Ascending aorta (tissue), 2 donors: Measurements from ENCODE around the gene KIAA0040. TPM values are rescaled to one million over a fixed set of nuclear protein-coding genes. Genes with fewer than 3 reads are reported as not detected.

Experiments used
- DNase-seq, 2 donors: peaks; one replicate each; pipeline ENCODE4 v3.0.0-alpha.2; 2019; ENCODE audit warnings: low spot score in 2 of 2
- H3K27ac ChIP-seq, 2 donors: fragments of 200-600 bp; sonication (generic); one replicate each; pipeline ENCODE4 v1.5.1; 2016 to 2017; ENCODE audit warnings: mild to moderate bottlenecking in 1 of 2
- H3K27me3 ChIP-seq: fragments of 200-600 bp; sonication (generic); one replicate; pipeline ENCODE4 v1.5.1; 2017
- H3K36me3 ChIP-seq, 2 donors: fragments of 200-600 bp; sonication (generic); one replicate each; pipeline ENCODE4 v1.5.1; 2016
- H3K4me1 ChIP-seq, 2 donors: fragments of 200-600 bp; sonication (generic); one replicate each; pipeline ENCODE4 v1.5.1; 2016 to 2017; ENCODE audit warnings: mild to moderate bottlenecking in 1 of 2
- H3K4me3 ChIP-seq, 2 donors: fragments of 200-600 bp; sonication (generic); one replicate each; pipeline ENCODE4 v1.5.1; 2016 to 2017; ENCODE audit warnings: mild to moderate bottlenecking in 1 of 2
- H3K9me3 ChIP-seq, 2 donors: fragments of 200-600 bp; sonication (generic); one replicate each; pipeline ENCODE4 v1.5.1; 2016
- CTCF ChIP-seq, 3 experiments: fragments of 200-600 bp in 2 of 3; fragments of 450-650 bp in 1 of 3; sonication (generic) in 2 of 3; IDR thresholded peaks; one replicate each; pipeline ENCODE4 v1.5.1; 2016 to 2019; ENCODE audit warnings: antibody characterized with exemption in 3 of 3, mild to moderate bottlenecking in 1 of 3, moderate library complexity in 1 of 3
- intact Hi-C: fragments of 100-400 bp; cut with DNase I; formaldehyde crosslinking; loops from one replicate; pipeline ENCODE4 v1.15.1; 2023
- total RNA-seq: library from RNA; depleted of rRNA; stranded (reverse); fragments of >200 nt; gene quantifications from one replicate; pipeline ENCODE4 v1.1.0, GENCODE V29; 2016

KIAA0040 gene
- total RNA-seq, 1 donor from 2014 or later: 36.7 TPM

GRCh38 chr1:175155473-175155856, 37.1 kb downstream of the KIAA0040 start:
- Histone ChIP-seq H3K27ac (no peak overlapping the region), H3K36me3 (peaks cover 0 to 4% of the 10 kb centered on the region in 2 donors), H3K4me1 (no peaks in the 10 kb centered on the region), H3K27me3 (no peaks in the 10 kb centered on the region), H3K4me3 (no peak overlapping the region), H3K9me3 (no peaks in the 10 kb centered on the region)
- DNase-seq: no peak
- no peak for TF ChIP-seq CTCF (IDR thresholded peaks at IDR 0.05)
- intact Hi-C loops: loop anchor here (5.0 to 10.0 kb wide), 2 partner anchors 67 to 1689 kb away; no protein-coding TSS in a partner anchor

GRCh38 chr1:175154629-175155472, 37.7 kb downstream of the KIAA0040 start:
- peak; percentile 74 to 86 (median 81) for TF ChIP-seq CTCF (IDR thresholded peaks at IDR 0.05)
- intact Hi-C loops: loop anchor here (5.0 to 10.0 kb wide), 3 partner anchors 67 to 1690 kb away; no protein-coding TSS in a partner anchor
- Histone ChIP-seq H3K27me3 (no peaks in the 10 kb centered on the region), H3K9me3 (no peaks in the 10 kb centered on the region), H3K4me3 (no peak overlapping the region), H3K4me1 (no peaks in the 10 kb centered on the region), H3K27ac (no peak overlapping the region), H3K36me3 (no peaks in the 10 kb centered on the region)
- peak in 1 of 2 donors; percentile 82 for DNase-seq

- peak in 1 of 2 donors; percentile 75 for DNase-seq
- Histone ChIP-seq H3K4me3 (no peak overlapping the region), H3K36me3 (no peaks in the 10 kb centered on the region), H3K9me3 (no peaks in the 10 kb centered on the region), H3K4me1 (no peaks in the 10 kb centered on the region), H3K27ac (no peak overlapping the region), H3K27me3 (no peaks in the 10 kb centered on the region)
- peak; percentile 73 to 92 (median 73) for TF ChIP-seq CTCF (IDR thresholded peaks at IDR 0.05)
- intact Hi-C loops: loop anchor here (1.0 to 10.0 kb wide), 3 partner anchors 167 to 1693 kb away; no protein-coding TSS in a partner anchor
Observed at GRCh38 chr1:175152006-175152652, 40.4 kb downstream of the KIAA0040 start.

- Histone ChIP-seq H3K4me3 (no peak overlapping the region), H3K27ac (no peak overlapping the region), H3K4me1 (no peaks in the 10 kb centered on the region), H3K36me3 (no peaks in the 10 kb centered on the region), H3K9me3 (no peaks in the 10 kb centered on the region), H3K27me3 (no peaks in the 10 kb centered on the region)
- no peak for DNase-seq
- no peak for TF ChIP-seq CTCF (IDR thresholded peaks at IDR 0.05)
- intact Hi-C loops: loop anchor here (5.0 to 10.0 kb wide), 2 partner anchors 922 to 1694 kb away; no protein-coding TSS in a partner anchor
Observed at GRCh38 chr1:175150596-175151319, 41.8 kb downstream of the KIAA0040 start.

- Histone ChIP-seq H3K9me3 (no peaks in the 10 kb centered on the region), H3K4me3 (no peak overlapping the region), H3K27me3 (no peaks in the 10 kb centered on the region), H3K4me1 (no peaks in the 10 kb centered on the region), H3K27ac (no peak overlapping the region), H3K36me3 (no peaks in the 10 kb centered on the region)
- intact Hi-C loops: no loop called here
- TF ChIP-seq CTCF (IDR thresholded peaks at IDR 0.05): no peak
- DNase-seq: no peak
Observed at GRCh38 chr1:175148068-175148467, 44.5 kb downstream of the KIAA0040 start.
